Measurements from ENCODE around the gene PMPCA. TPM values are rescaled to one million over a fixed set of nuclear protein-coding genes. Genes with fewer than 3 reads are reported as not detected.

The PMPCA gene
- total RNA-seq, 1 donor from 2014 or later: 41.2 TPM

DNA sequence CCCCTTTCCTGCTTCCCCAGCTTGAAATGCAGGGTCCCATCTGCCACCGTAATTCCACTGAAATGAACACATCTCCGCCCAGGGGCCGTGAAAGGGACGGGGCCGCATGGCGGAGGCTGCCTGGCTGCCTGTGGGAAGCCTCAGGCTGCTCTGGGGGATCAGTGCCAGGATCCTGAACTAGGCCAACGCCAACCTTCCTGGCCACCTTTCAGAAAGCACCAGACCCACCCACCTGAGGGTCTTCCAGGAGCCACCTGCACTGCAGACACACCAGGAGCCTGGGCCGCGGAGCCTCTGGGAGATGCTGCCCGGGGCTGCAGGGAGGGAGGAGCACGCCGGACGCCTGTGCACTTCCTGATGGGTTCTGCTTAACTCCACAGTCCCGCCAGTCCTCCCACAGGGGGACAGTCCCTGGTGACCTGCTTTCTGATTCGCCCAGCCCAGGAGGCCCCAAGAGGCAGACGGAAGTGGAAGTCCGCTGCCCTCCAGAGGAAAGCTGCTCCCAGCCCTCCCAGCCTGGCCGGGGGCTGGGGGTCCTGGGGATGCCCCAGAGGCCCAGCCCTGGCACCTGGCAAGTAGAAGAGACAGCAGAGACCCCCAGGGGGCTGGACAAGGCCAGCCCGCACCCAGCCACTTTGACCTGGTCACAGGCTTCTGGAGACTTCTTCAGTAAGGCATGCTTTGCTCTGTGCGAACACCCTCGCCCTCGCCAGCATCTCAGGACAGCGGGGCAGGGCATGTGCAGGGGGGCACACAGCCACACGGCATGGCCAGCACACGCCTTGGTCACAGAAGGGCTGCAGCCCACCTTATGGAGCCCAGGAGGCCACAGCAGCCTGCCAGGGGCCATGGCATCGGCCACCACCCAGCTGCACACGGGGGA, 36.9 kb upstream of the PMPCA start, which contains the start of gene CARD9:
CARD9 (minus strand) TSS at position 370 of the 883 bp plus-strand sequence. CDS start 1,591 bp downstream, outside the sequence.
- peak; percentile 49 for DNase-seq (ENCODE audit: low spot score)

DNA sequence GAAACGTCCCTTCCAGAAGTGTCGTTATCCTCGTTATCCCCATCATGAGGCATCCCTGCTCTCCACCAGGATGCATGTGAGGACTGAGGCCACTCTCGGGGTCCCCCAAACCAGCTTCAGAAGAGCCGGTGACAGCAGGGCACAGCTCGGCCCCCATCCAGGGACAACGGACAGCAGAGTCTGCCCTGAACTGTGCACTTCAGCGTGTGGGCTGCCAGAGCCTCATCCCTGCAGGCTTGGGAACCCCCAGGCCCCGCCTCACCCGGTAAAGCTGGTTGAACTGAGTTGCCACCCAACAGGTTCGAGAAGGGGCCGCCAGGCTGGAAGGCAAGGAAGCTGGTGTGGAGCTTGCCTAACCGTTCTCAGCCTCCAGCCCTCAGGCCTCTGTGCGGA, 36.3 kb upstream of the PMPCA start:
- no peak for DNase-seq (ENCODE audit: low spot score)

DNA sequence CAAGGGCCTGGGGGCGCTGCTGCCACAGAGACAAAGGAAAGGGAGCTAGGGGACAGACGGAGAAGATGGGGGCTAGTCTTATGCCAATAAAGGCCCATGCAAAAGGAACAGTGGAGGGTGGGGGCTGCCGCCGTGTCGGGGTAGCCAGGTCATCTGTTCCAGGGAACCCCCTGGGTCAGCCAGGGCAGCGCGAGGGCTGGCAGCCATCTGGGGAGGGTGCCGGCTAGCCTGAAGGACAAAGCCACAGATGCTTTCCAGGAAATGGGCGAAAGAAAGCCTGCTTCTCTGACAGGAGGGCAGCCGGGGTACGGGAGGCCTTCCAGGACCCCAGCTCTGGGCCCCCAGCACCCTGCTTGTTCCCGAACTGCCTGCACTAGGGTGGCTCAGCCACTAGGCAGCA, 35.4 kb upstream of the PMPCA start:
- no peak for DNase-seq (ENCODE audit: low spot score)

DNA sequence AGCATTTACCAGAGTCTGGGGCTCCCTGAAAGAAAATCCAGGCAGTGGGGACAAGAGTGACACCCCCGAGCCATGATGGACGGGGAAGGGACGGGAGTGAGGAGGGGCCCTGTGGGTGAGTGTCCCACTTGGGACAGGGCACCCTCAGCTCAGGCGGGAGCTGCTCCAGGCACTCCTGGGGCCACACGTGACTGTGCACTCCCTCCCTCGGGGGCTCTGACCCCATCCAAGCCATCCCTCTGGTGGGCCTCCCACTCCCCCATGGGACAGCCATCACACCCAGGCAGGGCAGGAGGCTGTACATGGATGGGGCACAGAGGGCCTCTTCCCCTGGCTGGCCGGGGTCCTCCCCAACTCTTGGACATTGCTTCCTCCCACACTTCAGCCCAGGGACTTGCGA, 34.0 kb upstream of the PMPCA start:
- no peak for DNase-seq (ENCODE audit: low spot score)

DNA sequence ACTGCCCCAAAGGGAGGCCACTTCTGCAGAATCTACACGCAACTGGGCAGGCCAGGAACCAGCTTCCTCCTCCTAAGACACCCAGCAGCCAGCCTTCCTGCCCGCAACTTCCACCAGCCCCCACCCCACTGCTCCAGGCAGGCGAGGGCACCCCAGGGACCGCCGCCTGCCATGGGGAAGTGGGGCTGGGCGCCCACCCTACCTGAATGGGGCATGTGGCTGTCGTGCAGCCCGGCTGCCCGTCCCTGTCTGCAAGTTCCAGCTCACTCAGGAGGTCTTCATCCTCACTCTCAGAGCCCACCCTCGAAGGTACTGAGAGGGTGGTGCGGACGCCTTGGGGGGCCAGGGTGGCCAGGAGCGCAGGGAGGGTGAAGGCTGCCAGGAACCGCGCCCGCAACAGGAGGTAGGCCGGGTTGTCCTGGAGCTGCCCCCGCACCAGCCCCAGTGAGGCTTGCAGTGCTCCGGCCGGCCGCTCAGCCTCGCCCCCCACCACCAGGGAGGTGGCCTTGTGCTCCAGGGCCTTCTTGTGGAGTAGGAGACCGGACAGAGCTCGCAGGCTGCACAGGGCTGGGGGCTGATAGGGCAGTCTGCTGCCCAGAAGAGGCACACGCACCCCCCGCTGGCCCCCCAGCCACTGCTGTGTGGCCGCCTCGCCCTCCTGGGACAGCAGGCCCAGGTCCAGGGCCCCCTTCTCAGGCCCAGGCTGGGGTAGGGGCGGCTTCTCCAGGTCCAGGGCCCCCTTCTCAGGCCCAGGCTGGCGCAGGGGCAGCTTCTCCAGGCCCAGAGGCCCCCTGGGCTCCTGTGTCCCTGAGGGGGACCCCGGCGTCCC, 32.9 kb upstream of the PMPCA start:
- no peak for DNase-seq (ENCODE audit: low spot score)

DNA sequence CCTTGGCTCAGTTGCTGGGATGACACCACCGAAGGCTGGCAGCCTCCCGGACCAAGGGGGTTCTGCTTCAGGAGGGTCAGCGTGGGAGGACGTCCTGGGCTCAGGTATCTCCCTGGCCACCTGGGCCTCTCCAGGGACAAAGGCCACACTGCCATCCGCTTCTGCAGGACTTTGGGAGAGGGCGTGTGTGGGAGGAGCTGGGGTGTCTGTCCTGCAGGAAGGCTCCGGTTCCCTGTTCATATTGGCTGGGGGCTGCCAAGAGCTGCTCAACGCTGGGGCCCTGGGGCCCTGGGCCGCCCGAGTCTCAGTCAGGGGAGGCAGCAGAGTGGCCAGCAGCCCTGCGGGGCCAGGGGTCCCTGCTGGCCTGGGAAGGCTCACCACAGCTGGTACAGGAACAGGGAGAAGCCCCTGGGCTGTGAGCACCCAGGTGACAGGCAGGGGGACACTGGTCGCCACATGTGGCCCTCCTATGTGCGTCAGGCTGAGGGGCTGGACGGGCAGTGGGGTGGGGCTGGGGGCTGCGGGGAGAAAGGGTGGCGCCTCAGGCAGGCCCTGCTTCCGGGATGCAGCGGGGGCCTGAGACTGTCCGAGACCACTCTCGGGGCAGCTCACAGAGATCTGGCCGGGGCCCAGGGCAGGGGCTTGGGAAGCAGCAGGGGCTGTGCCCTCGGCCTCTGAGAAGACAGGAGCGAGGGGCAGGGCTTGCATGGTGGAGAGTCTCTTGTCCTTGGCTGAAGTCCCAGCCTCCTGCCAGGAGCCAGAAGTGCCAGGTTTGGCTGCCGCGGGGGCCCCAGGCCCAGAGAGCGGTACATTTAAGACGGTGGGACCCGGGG, 32.1 kb upstream of the PMPCA start:
- no peak for DNase-seq (ENCODE audit: low spot score)

DNA sequence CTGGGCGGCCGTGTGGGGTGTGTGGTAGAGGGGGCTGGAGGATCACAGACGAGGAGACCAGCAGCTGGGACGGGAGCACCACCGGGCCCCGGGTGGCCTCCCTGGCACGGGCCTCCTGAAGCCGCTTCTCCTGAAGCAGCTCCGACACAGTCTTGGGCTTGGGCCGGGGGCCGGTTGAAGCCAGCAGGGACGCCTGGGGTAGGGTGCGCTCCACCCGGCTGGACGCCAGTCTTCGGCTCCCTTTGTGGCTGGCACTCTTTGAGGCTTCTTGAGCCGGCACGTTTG, 31.5 kb upstream of the PMPCA start:
- DNase-seq (ENCODE audit: low spot score): no peak

DNA sequence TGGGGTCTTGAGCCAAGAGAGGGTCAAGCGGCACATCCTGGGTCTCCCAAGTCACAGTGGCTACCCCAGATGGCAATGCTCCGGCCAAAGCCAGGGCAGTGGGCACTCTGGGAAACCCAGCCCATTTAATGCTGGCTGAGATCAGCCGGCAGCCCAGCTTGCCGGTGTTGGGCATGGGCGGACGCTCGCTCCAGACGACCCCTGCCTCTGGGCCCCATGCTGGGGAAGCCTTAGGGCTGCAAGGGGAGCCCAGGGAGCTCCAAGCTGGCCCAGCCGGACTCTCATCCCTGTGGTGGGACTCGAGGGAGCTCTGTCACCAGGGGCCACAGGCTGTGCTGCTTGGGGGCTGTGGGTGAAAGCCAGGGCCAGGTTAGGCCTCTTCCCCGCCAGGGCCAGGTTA, 31.1 kb upstream of the PMPCA start:
- no peak for DNase-seq (ENCODE audit: low spot score)

DNA sequence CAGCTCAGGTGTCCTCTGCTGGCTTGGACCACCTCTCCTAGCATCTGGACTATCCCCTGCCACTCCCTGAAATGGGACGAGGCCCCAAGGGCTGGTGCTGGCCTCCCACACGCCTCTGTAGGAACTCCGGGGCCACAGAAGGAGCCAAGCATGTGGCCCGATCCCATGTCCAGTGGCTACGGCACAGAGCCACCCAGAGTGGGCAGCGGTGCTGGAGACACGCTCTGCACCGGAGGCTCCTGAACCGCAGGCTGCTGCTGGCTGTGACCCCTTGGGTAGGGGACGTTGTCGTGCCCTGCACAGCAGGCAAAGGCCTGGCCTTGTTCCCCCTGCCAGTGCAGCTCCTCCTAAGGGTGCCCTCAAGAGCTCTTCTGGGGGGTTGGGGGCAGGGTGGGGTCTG, 30.6 kb upstream of the PMPCA start:
- no peak for DNase-seq (ENCODE audit: low spot score)

DNA sequence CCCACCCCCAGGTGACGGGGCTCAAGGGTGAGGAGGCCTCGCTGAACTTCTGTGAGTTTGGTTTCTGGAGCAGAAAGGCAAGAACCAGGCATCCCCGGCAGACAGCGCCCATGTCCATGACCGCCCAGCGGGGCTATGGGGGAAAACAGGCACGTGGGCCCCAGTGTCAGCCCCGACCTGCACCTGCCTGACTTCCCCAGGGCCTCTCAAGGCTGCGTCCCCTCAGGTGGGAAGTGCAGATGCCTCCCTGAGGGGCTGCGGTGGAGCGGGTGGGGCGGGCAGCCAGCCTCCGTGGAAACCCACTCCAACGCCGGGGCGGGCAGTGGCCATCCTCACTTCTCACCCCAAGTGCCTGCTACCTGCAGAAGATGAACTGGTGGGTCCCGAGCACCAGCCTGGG, 30.1 kb upstream of the PMPCA start:
- no peak for DNase-seq (ENCODE audit: low spot score)

DNA sequence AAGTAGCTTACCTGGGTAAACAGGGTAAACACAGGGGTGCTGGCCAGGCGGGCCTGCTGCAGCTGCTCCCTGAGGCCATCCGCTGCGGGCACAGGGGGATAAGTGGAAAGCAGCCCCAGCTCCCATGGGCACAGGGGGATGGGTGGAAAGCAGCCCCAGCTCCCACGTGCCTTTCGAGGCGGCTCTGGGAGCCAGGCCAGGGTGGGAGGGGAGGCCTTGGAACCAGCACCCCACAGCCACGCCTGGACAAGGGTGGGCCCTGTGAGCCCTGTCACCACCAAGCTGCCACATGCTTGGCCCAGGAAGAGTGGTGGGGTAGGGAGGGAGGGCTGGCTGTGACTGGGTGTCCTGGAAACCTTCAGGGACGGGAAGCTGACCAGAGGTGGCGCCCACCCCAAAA, 29.1 kb upstream of the PMPCA start:
- DNase-seq (ENCODE audit: low spot score): no peak

DNA sequence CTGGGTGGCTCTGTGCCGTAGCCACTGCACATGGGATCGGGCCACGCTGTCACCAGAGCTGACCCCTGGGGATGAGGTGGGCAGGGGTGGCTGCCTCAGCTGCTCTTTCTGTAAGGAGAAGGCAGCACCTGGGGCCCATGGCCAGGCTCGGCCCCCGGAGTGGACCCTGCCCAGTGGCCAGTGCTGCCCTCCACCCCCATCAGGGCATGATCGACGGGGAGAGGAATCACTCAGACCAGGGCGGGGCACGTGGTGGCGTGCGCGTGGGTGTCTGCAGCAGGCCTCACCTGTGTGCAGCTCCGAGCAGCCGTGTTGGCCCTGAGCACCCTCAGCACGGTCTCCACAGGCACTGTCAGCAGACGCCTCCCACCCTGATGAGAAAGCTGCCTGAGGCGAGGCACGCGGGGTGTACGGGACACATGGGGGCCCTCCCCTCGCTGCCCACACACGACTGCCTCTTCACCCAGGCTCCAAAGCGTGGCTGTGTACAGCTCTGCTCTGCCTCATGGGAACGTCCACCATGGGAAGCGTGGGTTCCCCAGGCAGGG, 28.4 kb upstream of the PMPCA start:
- no peak for DNase-seq (ENCODE audit: low spot score)

DNA sequence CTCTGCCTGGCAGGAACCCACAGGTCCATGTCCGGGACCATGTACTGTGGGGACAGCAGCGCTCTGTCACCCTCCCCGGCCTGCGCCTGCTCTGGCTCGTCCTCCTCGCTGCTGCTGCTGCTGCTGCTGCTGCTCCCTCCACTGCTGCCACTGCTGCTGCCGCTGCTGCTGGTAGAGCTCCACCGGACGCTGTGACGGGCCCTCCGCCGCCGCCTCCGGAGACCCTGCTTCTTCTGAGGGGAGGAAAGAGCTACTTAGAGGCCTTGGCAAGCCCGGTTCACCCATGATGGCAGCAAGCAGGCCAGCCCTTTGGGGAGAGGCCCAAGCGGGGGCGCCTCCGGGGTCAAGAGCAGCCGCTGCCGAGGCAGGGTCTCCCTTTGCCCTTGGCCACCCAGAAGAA, 27.0 kb upstream of the PMPCA start:
- no peak for DNase-seq (ENCODE audit: low spot score)

DNA sequence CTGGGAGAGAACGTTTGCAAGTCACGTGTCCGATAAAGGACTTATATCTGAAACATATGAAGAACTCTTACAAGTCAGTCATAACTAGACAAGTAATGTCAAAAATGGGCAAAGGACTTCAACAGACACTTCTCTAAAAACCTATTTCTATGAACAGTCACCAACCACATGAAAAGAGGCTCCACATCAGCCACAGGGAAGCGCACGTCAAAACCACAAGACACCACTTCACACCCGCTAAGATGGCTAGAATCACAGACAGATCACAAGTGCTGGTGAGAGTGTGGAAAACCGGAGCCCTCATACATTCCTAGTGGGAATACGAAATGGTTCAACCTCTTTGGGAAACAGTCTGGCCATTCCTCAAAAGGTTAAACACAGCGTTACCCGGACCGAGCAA, 25.4 kb upstream of the PMPCA start:
- no peak for DNase-seq (ENCODE audit: low spot score)

DNA sequence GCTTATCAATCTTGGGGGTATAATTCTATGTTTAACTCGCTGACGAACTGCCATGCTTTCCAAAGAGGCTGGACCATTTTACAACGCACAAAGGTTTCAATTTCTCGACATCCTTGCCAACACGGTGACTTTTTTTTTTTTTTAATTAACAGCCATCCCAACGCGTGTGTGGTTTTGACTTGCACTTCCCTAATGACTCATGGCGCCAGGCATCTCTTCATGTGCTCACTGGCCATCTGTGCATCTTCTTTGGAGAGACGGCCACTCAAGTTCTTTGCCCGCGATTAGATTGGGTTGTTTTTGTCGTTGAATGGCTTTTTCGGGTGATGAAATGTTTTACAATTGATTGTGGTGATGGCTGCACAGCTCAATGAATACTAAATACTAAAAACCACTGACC, 24.4 kb upstream of the PMPCA start:
- DNase-seq (ENCODE audit: low spot score): no peak

DNA sequence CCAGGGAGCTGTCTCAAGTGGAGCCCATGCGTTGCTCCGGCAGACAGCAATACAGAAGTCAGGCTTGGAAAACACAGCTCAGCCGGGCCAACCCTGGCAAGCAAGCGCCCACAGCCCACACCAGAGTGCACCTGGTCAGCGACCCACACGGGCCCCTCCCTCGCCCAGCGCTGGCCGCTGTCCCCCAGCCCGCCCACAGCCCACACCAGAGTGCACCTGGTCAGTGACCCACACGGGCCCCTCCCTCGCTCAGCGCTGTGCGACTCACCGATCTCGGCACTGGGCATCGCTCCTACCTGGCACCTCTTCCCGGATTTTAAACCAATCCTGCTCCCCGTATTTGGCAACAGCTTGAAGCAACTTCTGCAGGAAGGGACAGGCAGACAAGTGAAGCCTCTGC, 23.2 kb upstream of the PMPCA start:
- DNase-seq (ENCODE audit: low spot score): no peak

DNA sequence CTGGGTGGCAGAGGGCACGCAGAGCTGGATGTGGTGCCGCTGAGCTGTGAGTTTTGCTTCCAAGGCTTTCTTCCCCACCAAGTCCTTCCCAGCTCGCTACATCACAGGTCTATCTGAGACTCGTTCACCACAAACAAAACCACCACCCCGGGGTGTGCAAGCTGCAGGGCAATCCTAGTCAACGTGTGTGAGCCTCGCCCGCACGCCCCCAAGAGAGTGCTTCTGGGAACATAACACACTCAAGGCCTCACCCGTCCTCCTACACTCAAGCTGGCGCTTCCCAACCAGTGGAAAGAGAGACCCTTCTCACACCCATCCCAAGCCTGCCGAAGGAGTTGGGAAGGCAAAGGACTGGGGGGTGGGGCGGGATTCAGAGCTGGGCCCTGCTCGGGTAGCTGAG, 21.1 kb upstream of the PMPCA start:
- no peak for DNase-seq (ENCODE audit: low spot score)

DNA sequence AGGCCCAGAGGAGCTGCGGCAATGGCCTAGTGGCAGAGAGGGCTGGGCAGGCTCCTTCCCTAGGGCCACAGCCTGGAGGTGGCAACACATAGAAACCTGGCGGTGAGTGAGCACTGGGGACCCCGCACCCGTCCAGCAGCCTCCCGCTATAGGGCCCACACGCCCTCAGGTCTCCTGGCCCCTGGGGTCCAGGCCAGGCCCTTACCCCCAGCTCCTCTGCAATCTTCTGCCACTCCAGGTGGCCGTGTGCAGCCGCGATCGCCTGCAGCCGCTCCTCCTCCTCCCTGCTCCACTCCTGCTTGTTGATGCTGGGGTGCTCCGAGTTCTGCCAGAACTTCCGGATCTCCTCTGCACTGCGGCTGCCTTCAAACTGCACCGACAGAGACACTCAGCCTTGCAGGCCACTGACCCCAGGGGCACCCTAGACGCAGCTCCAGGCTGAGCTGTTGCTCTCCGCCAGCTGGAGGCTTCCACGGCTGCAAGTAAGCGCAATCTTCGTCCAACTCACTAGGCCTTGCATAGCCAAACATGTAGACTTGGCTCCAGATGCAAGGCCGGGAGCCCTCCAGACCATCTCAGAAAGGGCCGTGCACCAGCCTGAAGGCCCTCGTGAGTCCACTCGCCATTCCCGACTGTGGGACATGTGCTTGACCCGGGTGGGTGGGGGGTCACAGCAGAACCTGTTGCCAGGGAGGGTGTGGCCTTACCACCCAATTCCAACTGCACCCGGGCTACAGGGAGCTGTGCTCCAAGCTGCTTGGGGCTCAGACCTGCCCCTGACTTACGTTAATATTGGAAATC, 18.5 kb upstream of the PMPCA start:
- no peak for DNase-seq (ENCODE audit: low spot score)

DNA sequence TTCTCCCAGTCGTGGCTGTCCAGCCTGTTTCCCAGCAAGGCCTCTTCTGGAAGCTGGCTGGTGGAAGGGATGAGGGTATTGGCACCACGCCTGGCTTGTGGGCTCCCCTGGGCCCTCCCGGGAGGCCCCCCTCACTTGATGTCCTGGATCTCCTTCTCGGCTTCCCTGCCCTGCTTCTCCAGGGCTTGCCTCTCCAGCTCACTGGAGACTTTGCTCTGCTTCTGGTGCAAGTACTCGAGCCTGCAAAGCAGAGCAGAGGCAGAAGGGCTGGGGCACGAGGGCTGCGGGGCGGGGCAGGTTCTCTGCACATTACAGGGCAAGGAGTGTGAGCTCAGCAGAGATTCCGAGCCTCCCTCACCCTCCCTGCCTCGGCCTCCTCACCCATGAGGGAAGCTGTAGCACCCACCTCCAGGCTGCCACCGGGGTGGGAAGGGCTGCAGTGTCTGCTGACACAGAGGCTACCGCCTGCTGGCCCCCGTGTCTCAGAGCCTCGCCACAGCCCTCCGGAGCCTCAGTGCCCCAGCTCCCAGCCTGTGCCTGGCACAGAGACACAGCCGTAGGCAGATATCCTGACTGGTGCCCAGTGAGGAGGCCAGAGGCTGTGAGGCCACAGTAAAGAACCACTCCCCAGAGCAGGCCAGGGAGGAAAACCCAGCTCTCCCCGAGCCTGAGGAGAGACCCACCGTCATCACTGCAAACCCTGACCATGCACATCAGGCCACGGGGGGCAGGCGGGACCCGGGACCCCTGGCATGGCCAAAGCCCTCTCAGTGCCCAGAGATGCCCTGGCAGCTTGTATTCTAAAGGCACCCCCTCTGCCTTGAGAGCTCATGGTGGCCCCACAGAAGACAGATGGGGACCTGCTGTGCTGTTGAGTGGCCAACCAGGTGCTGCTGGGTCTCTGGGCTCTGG, 17.7 kb upstream of the PMPCA start:
- no peak for DNase-seq (ENCODE audit: low spot score)

DNA sequence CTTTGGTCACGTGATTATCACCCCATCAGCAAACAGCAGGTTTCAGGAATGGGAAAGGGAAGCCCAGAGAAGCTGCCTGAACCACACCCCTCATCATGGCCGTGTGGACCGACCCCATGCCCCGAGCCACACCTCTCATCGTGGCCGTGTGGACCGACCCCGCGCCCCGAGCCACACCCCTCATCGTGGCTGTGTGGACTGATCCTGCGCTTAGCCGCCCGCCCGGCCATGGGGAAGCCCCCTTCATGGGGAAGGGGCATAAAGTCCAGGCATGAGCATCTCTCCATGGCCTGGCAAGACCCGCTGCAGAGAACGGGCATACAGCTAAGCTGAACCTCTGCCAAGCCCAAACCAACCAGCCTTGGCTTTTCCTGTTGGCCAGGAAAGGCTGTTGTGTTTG, 16.9 kb upstream of the PMPCA start:
- DNase-seq (ENCODE audit: low spot score): no peak
